ENCODE results near the gene PRKCQ. TPM values are rescaled to one million over a fixed set of nuclear protein-coding genes. Genes with fewer than 3 reads are reported as not detected.
"Not testable (repeated sequence)": the region's sequence is repeated elsewhere in the genome, so short reads cannot be mapped to it uniquely, and the experiment has no call there.

The PRKCQ gene
- total RNA-seq, 4 donors from 2014 or later: 1.8 to 11.6 (median 3.7) TPM

DNA sequence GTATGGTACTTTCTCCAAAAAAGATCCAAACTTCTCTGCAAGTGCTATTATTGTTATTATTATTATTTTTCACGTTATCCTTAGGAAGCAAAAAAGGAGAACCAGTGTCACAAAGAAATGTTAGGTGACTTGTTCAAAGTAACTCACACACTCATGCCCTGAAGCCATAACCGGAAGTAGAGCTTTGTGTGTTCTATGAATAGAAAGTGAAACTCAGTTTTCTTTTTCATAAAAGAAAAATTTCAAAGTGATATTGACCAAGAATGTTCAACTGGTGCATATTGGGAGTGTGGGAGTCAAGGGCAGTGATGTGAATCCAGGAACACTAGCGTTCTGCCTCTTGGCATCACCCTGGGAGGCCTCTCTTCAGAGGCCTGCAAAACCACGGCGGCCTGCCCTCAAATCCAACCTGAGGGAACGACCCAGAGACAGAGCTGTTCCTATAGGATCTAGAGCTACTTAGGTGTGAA lies 106.1 kb downstream of the PRKCQ start:
- Histone ChIP-seq H3K4me1 (no peaks in the 10 kb centered on the region), H3K27ac (peak overlapping the region; percentile 39 to 57 (median 42)), H3K4me3 (peak overlapping the region in 1 of 4 donors; percentile 6), H3K27me3 (no peaks in the 10 kb centered on the region), H3K9me3 (no peaks in the 10 kb centered on the region), H3K36me3 (no peaks in the 10 kb centered on the region)
- no peak for DNase-seq
- TF ChIP-seq, protein P1, sequence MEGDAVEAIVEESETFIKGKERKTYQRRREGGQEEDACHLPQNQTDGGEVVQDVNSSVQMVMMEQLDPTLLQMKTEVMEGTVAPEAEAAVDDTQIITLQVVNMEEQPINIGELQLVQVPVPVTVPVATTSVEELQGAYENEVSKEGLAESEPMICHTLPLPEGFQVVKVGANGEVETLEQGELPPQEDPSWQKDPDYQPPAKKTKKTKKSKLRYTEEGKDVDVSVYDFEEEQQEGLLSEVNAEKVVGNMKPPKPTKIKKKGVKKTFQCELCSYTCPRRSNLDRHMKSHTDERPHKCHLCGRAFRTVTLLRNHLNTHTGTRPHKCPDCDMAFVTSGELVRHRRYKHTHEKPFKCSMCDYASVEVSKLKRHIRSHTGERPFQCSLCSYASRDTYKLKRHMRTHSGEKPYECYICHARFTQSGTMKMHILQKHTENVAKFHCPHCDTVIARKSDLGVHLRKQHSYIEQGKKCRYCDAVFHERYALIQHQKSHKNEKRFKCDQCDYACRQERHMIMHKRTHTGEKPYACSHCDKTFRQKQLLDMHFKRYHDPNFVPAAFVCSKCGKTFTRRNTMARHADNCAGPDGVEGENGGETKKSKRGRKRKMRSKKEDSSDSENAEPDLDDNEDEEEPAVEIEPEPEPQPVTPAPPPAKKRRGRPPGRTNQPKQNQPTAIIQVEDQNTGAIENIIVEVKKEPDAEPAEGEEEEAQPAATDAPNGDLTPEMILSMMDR (IDR thresholded peaks at IDR 0.05): no peak
- no peak for TF ChIP-seq POLR2A (IDR thresholded peaks at IDR 0.05)

DNA sequence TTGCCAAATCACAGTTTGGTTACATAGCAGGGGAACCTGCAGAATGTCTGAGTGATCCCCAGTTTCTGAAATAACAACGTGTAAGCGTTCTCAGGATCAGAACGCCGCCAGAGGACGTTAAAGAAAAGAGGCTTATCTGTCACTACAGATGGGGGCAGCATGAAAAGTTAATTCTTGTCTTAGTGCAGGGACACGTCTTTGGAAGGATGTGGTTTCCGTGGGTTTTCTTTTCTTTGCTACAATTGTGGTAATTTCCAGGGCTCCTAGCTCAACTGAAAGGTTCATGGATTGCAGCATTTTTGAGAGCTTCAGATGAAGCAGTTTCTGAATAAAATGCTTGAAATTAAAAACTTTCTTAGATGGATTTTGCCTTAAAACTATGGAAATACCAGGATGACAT lies 106.6 kb downstream of the PRKCQ start:
- H3K4me3 ChIP-seq: no peak overlapping the region
- no peaks in the 10 kb centered on the region for H3K36me3 ChIP-seq
- H3K27ac ChIP-seq: peak overlapping the region in 1 of 4 donors; percentile 5
- no peak for TF ChIP-seq POLR2A (IDR thresholded peaks at IDR 0.05)
- TF ChIP-seq, protein P1 (IDR thresholded peaks at IDR 0.05): peak in 2 of 6 experiments; percentile 29 to 41
- H3K27me3 ChIP-seq: no peaks in the 10 kb centered on the region
- no peaks in the 10 kb centered on the region for H3K9me3 ChIP-seq
- DNase-seq: peak in 2 of 3 donors; percentile 35 to 57
- no peaks in the 10 kb centered on the region for H3K4me1 ChIP-seq

DNA sequence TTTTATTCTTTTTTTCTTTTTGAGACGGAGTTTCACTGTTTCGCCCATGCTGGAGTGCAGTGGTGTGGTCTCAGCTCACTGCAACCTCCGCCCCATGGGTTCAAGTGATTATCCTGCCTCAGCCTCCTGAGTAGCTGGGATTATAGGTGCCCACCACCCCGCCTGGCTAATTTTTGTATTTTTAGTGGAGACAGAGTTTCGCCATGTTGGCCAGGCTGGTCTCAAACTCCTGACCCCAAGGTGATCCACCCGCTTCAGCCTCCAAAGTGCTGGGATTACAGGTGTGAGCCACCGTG lies 107.4 kb downstream of the PRKCQ start:
- H3K27me3 ChIP-seq, DNase-seq, H3K4me1 ChIP-seq, H3K9me3 ChIP-seq, H3K27ac ChIP-seq, H3K36me3 ChIP-seq, H3K4me3 ChIP-seq: not testable (repeated sequence)

DNA sequence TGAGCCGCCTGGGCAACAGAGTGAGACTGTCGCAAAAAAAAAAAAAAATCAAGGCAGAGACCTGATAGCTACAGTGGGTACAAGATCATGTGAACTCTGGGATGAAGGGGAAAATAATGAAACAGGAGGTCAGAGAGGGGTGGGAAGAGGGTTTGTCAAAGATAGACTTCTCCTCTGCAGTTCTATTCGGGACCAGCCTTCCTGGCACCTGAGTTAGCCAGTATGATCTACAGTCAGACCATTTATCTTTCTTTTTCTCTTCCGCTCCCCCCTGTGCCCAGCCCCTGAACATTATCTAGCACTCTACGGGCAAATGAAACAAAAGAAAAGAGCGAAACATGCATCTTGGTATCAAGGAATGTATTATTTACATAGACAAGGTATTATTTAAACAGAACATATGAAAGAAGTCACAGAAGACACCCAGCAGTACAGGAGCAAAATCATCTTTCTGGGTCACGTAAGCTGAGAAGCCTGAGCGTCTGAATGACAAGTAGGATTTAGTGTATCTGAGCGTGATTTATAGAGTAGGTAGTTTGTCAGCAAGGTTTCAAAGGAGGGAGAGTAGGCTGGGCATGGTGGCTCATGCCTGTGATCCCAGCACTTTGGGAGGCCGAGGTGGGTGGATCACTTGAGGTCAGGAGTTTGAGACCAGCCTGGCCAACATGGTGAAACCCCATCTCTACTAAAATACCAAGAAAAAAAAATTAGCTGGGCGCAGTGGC lies 109.0 kb downstream of the PRKCQ start:
- Histone ChIP-seq H3K36me3 (no peaks in the 10 kb centered on the region), H3K9me3 (no peaks in the 10 kb centered on the region), H3K27me3 (no peaks in the 10 kb centered on the region), H3K4me3 (no peak overlapping the region), H3K4me1 (no peaks in the 10 kb centered on the region), H3K27ac (no peak overlapping the region)
- TF ChIP-seq POLR2A (IDR thresholded peaks at IDR 0.05): no peak
- TF ChIP-seq, protein P1 (IDR thresholded peaks at IDR 0.05): no peak
- DNase-seq: no peak

DNA sequence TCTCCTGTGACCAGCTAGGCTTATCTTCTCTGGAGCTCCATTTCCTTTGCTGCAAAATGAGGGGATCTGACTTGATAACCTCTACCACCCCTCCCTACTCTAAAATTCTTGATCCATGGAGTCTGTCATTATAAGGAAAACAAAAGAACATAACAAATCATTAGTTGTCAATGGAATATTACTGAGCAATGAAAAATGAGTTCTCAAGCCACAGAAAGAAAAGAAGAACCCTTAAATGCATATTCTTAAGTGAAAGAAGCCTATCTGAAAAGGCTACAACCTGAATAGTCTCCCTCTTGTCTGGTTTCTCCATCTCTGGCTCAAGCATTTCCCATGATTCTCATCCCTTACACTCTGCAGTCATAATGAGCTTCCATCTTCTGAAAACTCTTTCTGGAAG lies 110.4 kb downstream of the PRKCQ start:
- TF ChIP-seq, protein P1 (IDR thresholded peaks at IDR 0.05): no peak
- no peak for TF ChIP-seq POLR2A (IDR thresholded peaks at IDR 0.05)
- DNase-seq: no peak
- H3K4me3 ChIP-seq: no peak overlapping the region
- H3K36me3 ChIP-seq: no peaks in the 10 kb centered on the region
- H3K27ac ChIP-seq: no peak overlapping the region
- H3K9me3 ChIP-seq: no peaks in the 10 kb centered on the region
- no peaks in the 10 kb centered on the region for H3K4me1 ChIP-seq
- no peaks in the 10 kb centered on the region for H3K27me3 ChIP-seq

DNA sequence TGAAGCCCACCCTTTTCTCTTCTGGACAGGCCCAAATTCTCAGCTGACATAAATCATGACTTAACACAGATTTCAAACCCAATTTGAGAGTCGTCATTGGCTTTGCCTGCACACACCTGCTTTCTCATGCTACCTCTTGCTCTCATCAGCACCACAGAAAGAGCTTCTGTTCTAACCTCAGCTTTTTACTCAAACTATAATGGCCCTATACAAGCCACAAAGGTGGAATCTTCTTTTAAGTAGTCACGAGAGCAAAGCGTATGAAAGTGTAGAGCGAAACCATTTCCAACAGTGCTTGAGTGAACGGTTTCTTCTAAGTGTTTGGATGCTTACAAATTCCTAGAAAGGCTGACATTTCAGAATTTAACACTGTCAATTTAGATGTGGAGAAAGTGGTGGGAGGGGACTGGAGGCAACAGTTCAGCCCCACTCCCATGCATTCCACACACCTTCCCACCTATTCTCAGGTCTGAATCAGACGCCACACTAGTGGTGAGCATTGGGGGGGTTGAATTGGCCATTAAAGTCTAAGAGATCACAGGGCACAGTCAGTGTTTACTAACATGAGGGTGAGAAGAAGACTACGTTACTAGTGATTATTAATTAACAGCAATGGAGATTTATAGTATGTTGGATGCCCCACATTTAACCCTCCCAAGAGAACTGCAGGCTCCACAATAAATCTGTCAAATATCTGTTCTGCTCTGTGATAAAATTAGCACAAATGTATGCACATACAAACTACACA lies 114.0 kb downstream of the PRKCQ start:
- Histone ChIP-seq H3K27ac (no peak overlapping the region), H3K36me3 (no peaks in the 10 kb centered on the region), H3K9me3 (no peaks in the 10 kb centered on the region), H3K27me3 (no peaks in the 10 kb centered on the region), H3K4me3 (no peak overlapping the region), H3K4me1 (no peaks in the 10 kb centered on the region)
- no peak for DNase-seq
- no peak for TF ChIP-seq POLR2A (IDR thresholded peaks at IDR 0.05)
- TF ChIP-seq, protein P1 (IDR thresholded peaks at IDR 0.05): no peak

Data from Peyer's patch (tissue), 4 donors.